ENCODE results near the gene ECM2. TPM values are rescaled to one million over a fixed set of nuclear protein-coding genes. Genes with fewer than 3 reads are reported as not detected.

Gene ECM2
- total RNA-seq, 2 experiments from 2014 or later, result not detected

GRCh38 chr9:92545002-92545510, 9.3 kb upstream of the ECM2 start:
- no peak overlapping the region for H3K4me3 Mint-ChIP-seq
- no peak overlapping the region for H3K27ac Mint-ChIP-seq
- no peaks in the 10 kb centered on the region for H3K4me1 Mint-ChIP-seq
- H3K9me3 Mint-ChIP-seq, result peaks cover 1% of the 10 kb centered on the region
- no peak for ATAC-seq (ENCODE audit: low read depth)
- no peak for DNase-seq
- no peaks in the 10 kb centered on the region for H3K27me3 Mint-ChIP-seq
- POLR2A ChIA-PET, result no interaction called here
- peaks cover 1% of the 10 kb centered on the region for H3K36me3 Mint-ChIP-seq

DNA sequence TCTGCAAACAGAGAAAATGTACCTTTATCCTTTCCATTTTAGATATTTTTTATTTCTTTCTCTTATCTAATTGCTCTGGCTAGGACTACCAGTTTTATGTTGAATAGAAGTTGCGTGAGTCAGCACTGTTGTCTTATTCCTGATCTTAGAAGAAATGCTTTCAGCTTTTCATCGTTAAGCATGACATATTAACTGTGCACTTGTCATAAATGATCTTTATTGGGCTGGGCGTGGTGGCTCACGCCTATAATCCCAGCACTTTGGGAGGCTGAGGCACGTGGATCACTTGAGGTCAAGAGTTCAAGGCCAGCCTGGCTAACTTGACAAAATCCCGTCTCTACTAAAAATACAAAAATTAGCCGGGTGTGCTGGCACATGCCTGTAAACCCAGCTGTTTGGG, 8.2 kb upstream of the ECM2 start:
- DNase-seq, result no peak
- no peak for ATAC-seq (ENCODE audit: low read depth)
- H3K36me3 Mint-ChIP-seq, result peaks cover 1% of the 10 kb centered on the region
- H3K27me3 Mint-ChIP-seq, result no peaks in the 10 kb centered on the region
- POLR2A ChIA-PET, result no interaction called here
- peaks cover 1% of the 10 kb centered on the region for H3K9me3 Mint-ChIP-seq
- H3K27ac Mint-ChIP-seq, result no peak overlapping the region
- H3K4me1 Mint-ChIP-seq, result no peaks in the 10 kb centered on the region
- no peak overlapping the region for H3K4me3 Mint-ChIP-seq

- Mint-ChIP-seq H3K4me3 (no peak overlapping the region), H3K9me3 (peaks cover 1% of the 10 kb centered on the region), H3K27ac (no peak overlapping the region), H3K27me3 (no peaks in the 10 kb centered on the region), H3K4me1 (peaks cover 3% of the 10 kb centered on the region), H3K36me3 (no peaks in the 10 kb centered on the region)
- no peak for DNase-seq
- no peak for ATAC-seq (ENCODE audit: low read depth)
- POLR2A ChIA-PET, result no interaction called here
Observed at GRCh38 chr9:92538541-92538940, 2.8 kb upstream of the ECM2 start.

DNA sequence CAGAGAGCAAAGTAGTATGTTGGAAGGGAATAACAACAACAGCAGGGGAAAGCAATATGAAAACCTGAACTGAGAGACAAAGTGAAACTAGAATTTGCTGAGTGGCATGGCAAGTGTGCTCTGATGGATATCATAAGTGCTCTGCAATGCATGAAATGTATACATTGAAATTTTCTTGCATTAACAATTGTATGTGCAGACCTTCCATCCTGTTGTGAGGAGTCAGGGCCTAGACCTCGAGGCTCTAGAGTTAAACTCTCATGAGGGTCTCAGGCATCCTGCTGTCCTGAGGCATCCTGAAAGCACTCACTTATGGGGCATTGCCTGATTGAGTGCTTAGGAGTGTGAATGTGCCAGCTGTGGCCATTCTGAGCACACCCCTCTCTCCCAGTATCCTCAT, 1.1 kb downstream of the ECM2 start:
- H3K4me3 Mint-ChIP-seq, result no peak overlapping the region
- H3K4me1 Mint-ChIP-seq, result peaks cover 3% of the 10 kb centered on the region
- H3K27me3 Mint-ChIP-seq, result no peaks in the 10 kb centered on the region
- ATAC-seq (ENCODE audit: low read depth) (no peak), DNase-seq (no peak)
- peaks cover 7% of the 10 kb centered on the region for H3K36me3 Mint-ChIP-seq
- no peak overlapping the region for H3K27ac Mint-ChIP-seq
- H3K9me3 Mint-ChIP-seq, result no peaks in the 10 kb centered on the region
- POLR2A ChIA-PET, result no interaction called here

DNA sequence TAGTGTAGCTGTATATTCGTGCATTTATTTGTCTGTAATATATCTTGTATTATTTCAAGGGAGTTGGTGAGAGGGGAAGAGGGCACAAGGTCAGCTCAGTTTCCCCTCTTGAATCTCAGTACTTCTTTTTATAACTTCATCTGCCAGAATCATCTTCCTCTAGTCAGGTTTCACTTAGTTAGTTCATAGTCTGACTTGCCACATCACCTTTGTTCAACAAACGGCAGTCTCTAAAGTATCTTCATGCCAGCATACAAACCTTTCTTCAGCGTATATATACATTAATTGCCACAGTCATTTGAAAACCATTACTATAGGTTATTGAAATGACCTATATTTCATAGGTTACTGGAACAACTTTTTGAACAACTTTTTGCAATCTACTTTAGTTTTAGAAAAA, 1.6 kb downstream of the ECM2 start:
- POLR2A ChIA-PET, result no interaction called here
- Mint-ChIP-seq H3K27me3 (no peaks in the 10 kb centered on the region), H3K4me1 (peaks cover 3% of the 10 kb centered on the region), H3K27ac (no peak overlapping the region), H3K9me3 (no peaks in the 10 kb centered on the region), H3K4me3 (no peak overlapping the region), H3K36me3 (peaks cover 7% of the 10 kb centered on the region)
- ATAC-seq (ENCODE audit: low read depth) (no peak), DNase-seq (no peak)

DNA sequence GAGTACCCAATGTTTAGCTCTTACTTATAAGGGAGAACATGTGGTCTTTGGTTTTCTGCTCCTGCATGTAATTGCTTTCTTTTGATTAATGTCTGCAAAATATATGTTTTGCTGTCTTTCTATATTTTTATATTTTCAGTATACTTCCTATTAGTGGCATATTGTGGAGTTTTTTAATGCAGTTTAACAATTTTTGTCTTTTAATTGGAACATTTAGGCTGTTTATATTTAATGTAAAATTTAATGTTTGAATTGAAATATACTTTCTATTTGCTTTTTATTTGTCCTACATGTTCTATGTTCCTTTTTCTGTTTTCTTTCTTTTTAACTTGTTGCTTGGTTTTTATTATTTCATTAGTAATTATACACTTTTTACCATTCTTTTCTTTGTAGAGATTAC, 4.9 kb downstream of the ECM2 start:
- no peaks in the 10 kb centered on the region for H3K27me3 Mint-ChIP-seq
- H3K36me3 Mint-ChIP-seq, result peaks cover 7% of the 10 kb centered on the region
- ATAC-seq (ENCODE audit: low read depth) (no peak), DNase-seq (no peak)
- no peaks in the 10 kb centered on the region for H3K4me1 Mint-ChIP-seq
- no peaks in the 10 kb centered on the region for H3K9me3 Mint-ChIP-seq
- H3K4me3 Mint-ChIP-seq, result no peak overlapping the region
- H3K27ac Mint-ChIP-seq, result no peak overlapping the region
- POLR2A ChIA-PET, result no interaction called here

- POLR2A ChIA-PET, result no interaction called here
- H3K27me3 Mint-ChIP-seq, result no peaks in the 10 kb centered on the region
- DNase-seq (no peak), ATAC-seq (ENCODE audit: low read depth) (no peak)
- no peak overlapping the region for H3K27ac Mint-ChIP-seq
- no peak overlapping the region for H3K4me3 Mint-ChIP-seq
- no peaks in the 10 kb centered on the region for H3K9me3 Mint-ChIP-seq
- peaks cover 7% of the 10 kb centered on the region for H3K36me3 Mint-ChIP-seq
- no peaks in the 10 kb centered on the region for H3K4me1 Mint-ChIP-seq
Observed at GRCh38 chr9:92529124-92529523, 6.7 kb downstream of the ECM2 start.

- ATAC-seq (ENCODE audit: low read depth), result no peak
- POLR2A ChIA-PET, result no interaction called here
- Mint-ChIP-seq H3K4me1 (no peaks in the 10 kb centered on the region), H3K27ac (no peak overlapping the region), H3K4me3 (no peak overlapping the region), H3K27me3 (no peaks in the 10 kb centered on the region), H3K9me3 (no peaks in the 10 kb centered on the region), H3K36me3 (peaks cover 7% of the 10 kb centered on the region)
- DNase-seq, result no peak
Observed at GRCh38 chr9:92528522-92528849, 7.3 kb downstream of the ECM2 start.

- Mint-ChIP-seq H3K4me3 (no peak overlapping the region), H3K4me1 (no peaks in the 10 kb centered on the region), H3K27me3 (no peaks in the 10 kb centered on the region), H3K36me3 (peaks cover 4% of the 10 kb centered on the region), H3K9me3 (no peaks in the 10 kb centered on the region), H3K27ac (no peak overlapping the region)
- no peak for ATAC-seq (ENCODE audit: low read depth)
- DNase-seq, result no peak
- POLR2A ChIA-PET, result no interaction called here
Observed at GRCh38 chr9:92527832-92528521, 7.8 kb downstream of the ECM2 start.

GRCh38 chr9:92527291-92527828, 8.4 kb downstream of the ECM2 start:
- Mint-ChIP-seq H3K36me3 (peaks cover 3% of the 10 kb centered on the region), H3K4me3 (no peak overlapping the region), H3K27me3 (no peaks in the 10 kb centered on the region), H3K27ac (no peak overlapping the region), H3K9me3 (no peaks in the 10 kb centered on the region), H3K4me1 (no peaks in the 10 kb centered on the region)
- DNase-seq, result no peak
- ATAC-seq (ENCODE audit: low read depth), result no peak
- POLR2A ChIA-PET, result no interaction called here

DNA sequence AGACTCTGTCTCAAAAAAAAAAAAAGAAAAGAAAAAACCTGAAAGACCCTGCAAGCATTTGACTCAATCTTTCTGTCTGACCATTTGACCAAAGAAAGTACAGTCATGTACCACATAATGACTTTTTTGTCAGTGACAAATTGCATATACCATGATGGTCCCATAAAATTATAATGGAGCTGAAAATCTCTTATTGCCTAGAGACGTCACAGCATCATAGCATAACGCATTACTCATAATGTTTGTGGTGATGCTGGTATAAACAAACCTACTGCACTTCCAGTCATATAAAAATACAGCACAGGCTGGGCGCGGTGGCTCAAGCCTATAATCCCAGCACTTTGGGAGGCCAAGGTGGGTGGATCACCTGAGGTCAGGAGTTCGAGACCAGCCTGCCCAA, 10.5 kb downstream of the ECM2 start:
- Mint-ChIP-seq H3K36me3 (no peaks in the 10 kb centered on the region), H3K27ac (no peak overlapping the region), H3K27me3 (no peaks in the 10 kb centered on the region), H3K9me3 (no peaks in the 10 kb centered on the region), H3K4me1 (no peaks in the 10 kb centered on the region), H3K4me3 (no peak overlapping the region)
- DNase-seq, result no peak
- POLR2A ChIA-PET, result no interaction called here
- no peak for ATAC-seq (ENCODE audit: low read depth)

DNA sequence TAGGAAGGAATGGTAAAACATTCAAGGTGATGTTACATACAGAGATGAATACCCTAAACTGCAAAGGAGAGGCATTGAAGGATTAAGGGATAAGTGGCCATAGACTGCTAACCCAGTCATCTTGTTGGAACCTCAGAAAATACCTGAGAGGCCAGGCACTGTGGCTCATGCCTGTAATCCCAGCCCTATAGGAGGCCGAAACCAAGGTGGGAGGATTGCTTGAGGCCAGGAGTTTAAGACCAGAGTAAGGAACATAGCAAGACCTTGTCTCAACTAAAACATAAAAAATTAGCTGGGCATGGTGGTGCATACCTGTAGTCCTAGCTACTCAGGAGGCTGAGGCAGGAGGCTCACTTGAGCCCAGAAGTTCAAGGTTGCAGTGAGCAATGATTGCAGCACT, 10.9 kb downstream of the ECM2 start:
- no peaks in the 10 kb centered on the region for H3K4me1 Mint-ChIP-seq
- H3K9me3 Mint-ChIP-seq, result no peaks in the 10 kb centered on the region
- no peak for ATAC-seq (ENCODE audit: low read depth)
- no peaks in the 10 kb centered on the region for H3K36me3 Mint-ChIP-seq
- POLR2A ChIA-PET, result no interaction called here
- no peak overlapping the region for H3K27ac Mint-ChIP-seq
- no peak for DNase-seq
- H3K4me3 Mint-ChIP-seq, result no peak overlapping the region
- H3K27me3 Mint-ChIP-seq, result no peaks in the 10 kb centered on the region

DNA sequence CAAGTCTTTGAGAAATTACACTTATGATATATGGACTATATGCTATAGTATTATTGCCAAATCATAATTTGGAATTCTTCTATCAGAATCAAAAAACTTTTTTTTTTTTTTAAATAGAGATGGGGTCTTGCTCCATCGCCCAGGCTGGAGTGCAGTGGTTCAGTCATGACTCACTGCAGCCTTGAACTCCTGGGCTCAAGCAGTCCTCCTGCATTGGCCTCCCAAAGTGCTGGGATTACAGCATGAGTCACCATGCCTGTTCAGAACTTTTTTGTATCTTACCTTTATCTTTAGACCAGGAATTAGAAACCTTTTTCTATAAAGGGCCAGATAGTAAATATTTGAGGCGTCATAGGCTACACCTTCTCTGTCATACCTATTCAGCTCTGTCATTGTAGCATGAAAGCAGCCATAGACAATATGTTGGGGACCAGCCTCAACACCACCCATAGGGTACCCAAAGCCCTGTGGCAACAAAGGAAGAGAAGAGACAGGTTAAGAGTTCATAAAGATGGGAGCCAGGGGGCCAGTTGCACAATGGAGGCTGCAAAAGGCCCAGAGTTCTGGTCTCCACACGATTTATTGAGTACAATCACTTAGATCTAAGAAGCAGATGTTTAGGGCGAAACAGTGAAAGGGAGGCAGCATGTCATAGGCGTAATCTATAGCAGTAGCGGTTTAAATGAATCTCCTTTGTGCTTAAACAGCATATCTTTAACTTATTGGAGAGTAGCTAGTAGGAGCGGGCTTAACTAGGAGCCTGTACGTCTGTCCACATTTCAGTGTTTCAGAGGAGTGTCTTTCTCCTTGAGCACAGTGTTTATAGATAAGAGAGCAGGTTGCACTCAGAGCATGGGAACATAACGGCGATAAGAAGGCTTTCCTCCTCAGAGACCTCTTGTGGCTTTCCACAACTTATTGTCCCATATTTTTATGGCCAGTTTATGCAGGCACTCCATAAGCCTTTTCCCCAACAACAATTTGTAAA, 12.5 kb downstream of the ECM2 start:
- Mint-ChIP-seq H3K27me3 (no peaks in the 10 kb centered on the region), H3K27ac (no peak overlapping the region), H3K36me3 (peaks cover 2% of the 10 kb centered on the region), H3K9me3 (peaks cover 2% of the 10 kb centered on the region), H3K4me3 (no peak overlapping the region), H3K4me1 (no peaks in the 10 kb centered on the region)
- POLR2A ChIA-PET, result no interaction called here
- DNase-seq (no peak), ATAC-seq (ENCODE audit: low read depth) (no peak)

- DNase-seq (no peak), ATAC-seq (ENCODE audit: low read depth) (no peak)
- peaks cover 2% of the 10 kb centered on the region for H3K36me3 Mint-ChIP-seq
- H3K27me3 Mint-ChIP-seq, result no peaks in the 10 kb centered on the region
- H3K9me3 Mint-ChIP-seq, result peaks cover 2% of the 10 kb centered on the region
- no peaks in the 10 kb centered on the region for H3K4me1 Mint-ChIP-seq
- POLR2A ChIA-PET, result no interaction called here
- no peak overlapping the region for H3K27ac Mint-ChIP-seq
- H3K4me3 Mint-ChIP-seq, result no peak overlapping the region
Observed at GRCh38 chr9:92520837-92521236, 15.0 kb downstream of the ECM2 start.
